ENCODE measurements around the gene NRL.

DNA sequence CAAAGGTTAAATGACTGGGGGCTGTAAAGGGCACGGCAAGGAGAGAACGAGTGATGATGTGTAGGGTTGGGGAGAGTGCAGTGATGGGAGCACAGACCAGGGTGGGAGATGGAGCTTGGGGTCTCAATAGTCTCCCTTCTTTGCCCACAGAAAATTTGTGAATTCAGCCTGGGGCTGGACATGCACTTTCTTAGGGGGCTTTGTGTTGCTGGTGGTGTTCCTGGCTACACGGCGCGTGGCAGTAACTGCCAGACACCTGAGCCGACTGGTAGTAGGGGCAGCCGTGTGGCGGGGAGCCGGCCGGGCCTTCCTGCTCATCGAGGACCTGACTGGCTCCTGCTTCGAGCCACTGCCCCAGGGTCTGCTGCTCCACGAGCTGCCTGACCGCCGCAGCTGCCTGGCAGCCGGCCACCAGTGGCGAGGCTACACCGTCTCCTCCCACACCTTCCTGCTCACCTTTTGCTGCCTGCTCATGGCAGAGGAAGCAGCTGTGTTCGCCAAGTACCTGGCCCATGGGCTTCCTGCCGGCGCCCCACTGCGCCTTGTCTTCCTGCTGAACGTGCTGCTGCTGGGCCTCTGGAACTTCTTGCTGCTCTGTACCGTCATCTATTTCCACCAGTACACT, 17.4 kb upstream of the NRL start:
- TF ChIP-seq, protein P1, sequence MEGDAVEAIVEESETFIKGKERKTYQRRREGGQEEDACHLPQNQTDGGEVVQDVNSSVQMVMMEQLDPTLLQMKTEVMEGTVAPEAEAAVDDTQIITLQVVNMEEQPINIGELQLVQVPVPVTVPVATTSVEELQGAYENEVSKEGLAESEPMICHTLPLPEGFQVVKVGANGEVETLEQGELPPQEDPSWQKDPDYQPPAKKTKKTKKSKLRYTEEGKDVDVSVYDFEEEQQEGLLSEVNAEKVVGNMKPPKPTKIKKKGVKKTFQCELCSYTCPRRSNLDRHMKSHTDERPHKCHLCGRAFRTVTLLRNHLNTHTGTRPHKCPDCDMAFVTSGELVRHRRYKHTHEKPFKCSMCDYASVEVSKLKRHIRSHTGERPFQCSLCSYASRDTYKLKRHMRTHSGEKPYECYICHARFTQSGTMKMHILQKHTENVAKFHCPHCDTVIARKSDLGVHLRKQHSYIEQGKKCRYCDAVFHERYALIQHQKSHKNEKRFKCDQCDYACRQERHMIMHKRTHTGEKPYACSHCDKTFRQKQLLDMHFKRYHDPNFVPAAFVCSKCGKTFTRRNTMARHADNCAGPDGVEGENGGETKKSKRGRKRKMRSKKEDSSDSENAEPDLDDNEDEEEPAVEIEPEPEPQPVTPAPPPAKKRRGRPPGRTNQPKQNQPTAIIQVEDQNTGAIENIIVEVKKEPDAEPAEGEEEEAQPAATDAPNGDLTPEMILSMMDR (IDR thresholded peaks at IDR 0.05): no peak
- no peak for TF ChIP-seq EP300 (IDR thresholded peaks at IDR 0.05)

Measured in esophagus muscularis mucosa (tissue), 3 donors.